HepG2 (cell line): ENCODE measurements around the gene PKP3. TPM values are rescaled to one million over a fixed set of nuclear protein-coding genes. Genes with fewer than 3 reads are reported as not detected.
A peak's percentile ranks its signal among the peaks of the same experiment; 100 is the strongest.

ENCODE experiments used
- FOXO1 ChIP-seq: sonication (generic); formaldehyde crosslinking; IDR thresholded peaks from 2 replicates; pipeline ENCODE4 v1.4.0; 2020; ENCODE audit warnings: missing genetic modification reagents
- GFI1 ChIP-seq: sonication (generic); formaldehyde crosslinking; IDR thresholded peaks from 2 replicates; pipeline ENCODE4 v1.5.0; 2020; ENCODE audit warnings: missing genetic modification reagents, mild to moderate bottlenecking, borderline replicate concordance
- HIVEP1 ChIP-seq: sonication (generic); formaldehyde crosslinking; IDR thresholded peaks from 2 replicates; pipeline ENCODE4 v1.4.0; 2020; ENCODE audit warnings: mild to moderate bottlenecking, missing genetic modification reagents
- PAXIP1 ChIP-seq: sonication (generic); formaldehyde crosslinking; conservative IDR thresholded peaks from 2 replicates; pipeline ENCODE4 v1.4.0; 2020; ENCODE audit warnings: mild to moderate bottlenecking, missing genetic modification reagents, moderate library complexity
- REXO4 ChIP-seq: sonication (generic); formaldehyde crosslinking; IDR thresholded peaks from 2 replicates; pipeline ENCODE4 v1.8.0; 2022; ENCODE audit warnings: missing genetic modification reagents, mild to moderate bottlenecking, borderline replicate concordance
- SATB2 ChIP-seq: sonication (generic); formaldehyde crosslinking; IDR thresholded peaks from 2 replicates; pipeline ENCODE4 v1.5.0; 2020; ENCODE audit warnings: missing genetic modification reagents
- SIN3A ChIP-seq: IDR thresholded peaks from 2 replicates; pipeline ENCODE4 v1.6.1; 2011; ENCODE audit warnings: low read depth, mild to moderate bottlenecking, control low read depth, low read length, borderline replicate concordance
- SNAI1 ChIP-seq: sonication (generic); formaldehyde crosslinking; IDR thresholded peaks from 2 replicates; pipeline ENCODE4 v1.5.0; 2020; ENCODE audit warnings: mild to moderate bottlenecking, missing genetic modification reagents, borderline replicate concordance
- SOX5 ChIP-seq: IDR thresholded peaks from 2 replicates; pipeline ENCODE4 v1.6.1; 2016; ENCODE audit warnings: borderline replicate concordance
- SOX6 ChIP-seq, 2 experiments: fragments of 450-650 bp in 1 of 2; sonication (generic) in 1 of 2; formaldehyde crosslinking in 1 of 2; IDR thresholded peaks; 2 replicates each; pipeline versions ENCODE4 v1.4.0 to v1.6.1; 2017 to 2020; ENCODE audit warnings: antibody characterized with exemption in 1 of 2, mild to moderate bottlenecking in 1 of 2, missing genetic modification reagents in 1 of 2
- ZBTB14 ChIP-seq: sonication (generic); formaldehyde crosslinking; IDR thresholded peaks from 2 replicates; pipeline ENCODE4 v1.4.0; 2020; ENCODE audit warnings: missing genetic modification reagents
- ZNF350 ChIP-seq: sonication (generic); formaldehyde crosslinking; IDR thresholded peaks from 2 replicates; pipeline ENCODE4 v1.4.0; 2020; ENCODE audit warnings: mild to moderate bottlenecking, low read depth, missing genetic modification reagents, borderline replicate concordance
- ZNF569 ChIP-seq: sonication (generic); formaldehyde crosslinking; IDR thresholded peaks from 2 replicates; pipeline ENCODE4 v1.5.0; 2020; ENCODE audit warnings: mild to moderate bottlenecking, missing genetic modification reagents, moderate library complexity, borderline replicate concordance
- ZNF770 ChIP-seq: sonication (generic); formaldehyde crosslinking; IDR thresholded peaks from 2 replicates; pipeline ENCODE4 v1.5.0; 2020; ENCODE audit warnings: mild to moderate bottlenecking, missing genetic modification reagents
- ZNF816 ChIP-seq: sonication (generic); formaldehyde crosslinking; IDR thresholded peaks from 2 replicates; pipeline ENCODE4 v1.8.0; 2022; ENCODE audit warnings: missing genetic modification reagents, mild to moderate bottlenecking, borderline replicate concordance
- ZNF839 ChIP-seq: sonication (generic); formaldehyde crosslinking; IDR thresholded peaks from 2 replicates; pipeline ENCODE4 v1.4.0; 2020; ENCODE audit warnings: missing genetic modification reagents, mild to moderate bottlenecking, borderline replicate concordance
- polyA plus RNA-seq, 8 experiments: library from polyadenylated mRNA; depleted of rRNA in 3 of 8; stranded (reverse) in 7 of 8; unstranded in 1 of 8; fragments of >200 nt; fragmentation: Illumina TruSeq in 4 of 8; extraction: Trizol in 4 of 8; gene quantifications; 2 replicates each; pipeline versions ENCODE4 v1.2.1 to v1.2.3, GENCODE V29; 2011 to 2016; ENCODE audit warnings: low read depth in 4 of 8, missing spikeins in 1 of 8, mixed read lengths in 1 of 8; ENCODE audit not compliant: insufficient read depth in 1 of 8
- total RNA-seq, 5 experiments: library from RNA; depleted of rRNA; stranded (reverse); fragments of >200 nt; fragmentation: Illumina TruSeq; extraction: Trizol; gene quantifications; 2 replicates each; pipeline ENCODE4 v1.2.3, GENCODE V29; 2016; ENCODE audit warnings: low read depth in 1 of 5

Gene PKP3
- total and polyA plus RNA-seq, 2 of the 13 experiments (the other 11 are each of a cell fraction or from before 2014, with no cell fraction given) = 18.0 to 28.7 TPM

DNA sequence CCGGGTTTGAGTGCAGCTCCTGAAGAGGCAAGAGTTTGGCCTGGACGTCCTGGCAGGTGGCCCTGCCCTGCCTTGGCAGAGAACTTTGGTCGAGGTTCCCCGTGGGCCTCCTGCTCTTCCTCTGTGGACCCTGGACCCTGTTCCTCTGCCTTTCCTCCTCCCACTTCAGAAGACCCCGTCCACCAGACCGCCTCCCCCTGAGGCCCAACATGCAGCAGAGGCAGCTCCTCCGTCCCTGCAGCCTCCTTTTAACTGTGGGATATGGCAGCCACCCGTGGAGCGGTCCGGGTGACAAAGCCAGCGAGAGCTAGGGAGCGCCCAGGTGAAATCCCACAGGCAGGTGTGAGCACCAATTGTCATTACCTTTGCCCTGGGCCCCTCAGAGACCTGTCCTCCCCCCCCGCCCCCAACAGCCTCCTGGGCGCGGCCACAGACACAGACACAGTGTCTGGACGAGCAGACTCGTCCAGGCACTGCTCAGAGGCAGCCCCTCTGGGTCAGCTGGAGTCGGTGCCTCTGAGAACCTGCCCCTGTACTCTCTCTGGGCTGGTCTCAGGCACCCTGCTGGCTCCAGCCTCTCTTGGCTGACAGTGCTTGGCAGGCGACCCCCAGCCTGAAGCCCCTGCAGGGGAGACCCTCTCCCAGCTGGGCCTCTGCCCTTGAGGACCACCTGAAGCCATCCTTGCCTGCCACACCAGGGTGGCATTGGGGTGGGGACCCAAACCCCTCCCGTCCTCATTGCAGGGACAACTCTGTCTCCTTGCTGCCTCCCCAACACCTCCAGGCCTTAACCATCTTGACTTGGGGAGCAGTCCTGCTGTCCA lies 52.0 kb downstream of the PKP3 start (continued):
- TF ChIP-seq PAXIP1 (peak; percentile 94), SIN3A (0 out of 2 replicates have a peak, but pooled peaks have one; percentile 26), ZNF350 (peak; percentile 54; the same call in 1 of the 2 replicates), ZBTB14 (no peak), HIVEP1 (peak; percentile 49; the same call in 1 of the 2 replicates), FOXO1 (0 out of 2 replicates have a peak, but pooled peaks have one; percentile 13), SOX5 (CRISPR knock-in tag) (no peak), SNAI1 (CRISPR knock-in tag) (peak; percentile 40; the same call in 1 of the 2 replicates), GFI1 (CRISPR knock-in tag) (peak; percentile 35; the same call in 1 of the 2 replicates), ZNF839 (0 out of 2 replicates have a peak, but pooled peaks have one; percentile 27), ZNF569 (CRISPR knock-in tag) (no peak), REXO4 (no peak), ZNF816 (CRISPR knock-in tag) (no peak), ZNF770 (peak; percentile 94), SOX6 (IDR thresholded peaks at IDR 0.05) (no peak), SOX6 (CRISPR knock-in tag; IDR thresholded peaks at IDR 0.05) (peak; percentile 16; the same call in 1 of the 2 replicates), SATB2 (CRISPR knock-in tag) (no peak)
